ENCODE results near the gene NOC4L.

Gene NOC4L

GRCh38 chr12:132171293-132171967, 27.2 kb downstream of the NOC4L start:
- DNase-seq = no peak

- no peak for DNase-seq
These were observed 27.8 kb downstream of the NOC4L start for GRCh38 chr12:132171968-132172521.

GRCh38 chr12:132172619-132173018, 28.4 kb downstream of the NOC4L start:
- DNase-seq = no peak

- peak; percentile 5 for DNase-seq
These were observed 29.1 kb downstream of the NOC4L start for GRCh38 chr12:132173135-132174014.

- no peak for DNase-seq
These were observed 30.0 kb downstream of the NOC4L start for GRCh38 chr12:132174015-132174838.

- no peak for DNase-seq
These were observed 30.7 kb downstream of the NOC4L start for GRCh38 chr12:132174839-132175490.

DNA sequence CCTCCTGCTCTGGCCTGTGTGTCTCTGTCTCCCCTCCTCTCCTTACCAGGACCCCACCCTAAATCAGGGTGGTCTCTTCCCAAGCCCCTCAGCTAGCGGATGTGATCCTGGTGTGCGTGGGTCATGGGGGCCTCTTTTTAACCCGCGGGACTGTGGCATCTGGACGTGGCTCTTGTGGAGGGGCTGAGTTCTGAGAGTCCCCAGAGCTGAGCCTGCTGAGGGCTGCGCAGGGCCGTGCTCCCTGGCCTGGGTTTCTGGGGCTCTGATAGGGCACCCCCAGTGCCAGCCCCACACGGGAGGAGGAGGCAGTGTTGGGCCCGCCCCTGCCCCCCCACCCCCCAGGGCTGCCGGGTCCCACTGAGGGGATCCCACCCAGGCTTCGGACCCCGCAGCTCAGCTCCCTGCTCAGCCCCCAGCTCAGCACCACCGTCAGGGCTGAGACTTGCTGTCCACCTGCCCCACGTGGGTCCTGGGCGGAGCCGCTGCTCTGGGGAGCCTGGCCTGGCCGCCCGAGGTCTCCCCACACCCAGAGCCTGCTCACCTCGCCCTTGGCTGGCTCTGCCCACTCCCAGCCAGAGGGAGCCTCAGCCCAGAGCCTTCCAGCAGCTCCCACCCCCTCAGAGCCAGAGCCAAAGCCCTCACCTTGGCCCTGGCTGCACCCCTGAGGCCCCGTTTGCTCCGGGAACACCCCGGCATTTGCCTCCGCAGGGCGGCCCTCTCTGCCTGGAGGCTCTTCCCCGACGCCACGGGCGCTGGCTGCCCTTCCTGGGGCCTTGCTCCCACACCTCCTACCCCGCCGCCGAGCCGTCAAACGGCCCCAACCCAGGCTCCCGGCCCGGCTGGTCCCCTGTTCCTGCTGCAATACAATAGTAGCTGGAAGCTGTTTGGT, 31.5 kb downstream of the NOC4L start:
- no peak for DNase-seq

- DNase-seq = no peak
These were observed 32.2 kb downstream of the NOC4L start for GRCh38 chr12:132176385-132176919.

GRCh38 chr12:132176920-132177551, 32.8 kb downstream of the NOC4L start:
- DNase-seq = no peak

DNA sequence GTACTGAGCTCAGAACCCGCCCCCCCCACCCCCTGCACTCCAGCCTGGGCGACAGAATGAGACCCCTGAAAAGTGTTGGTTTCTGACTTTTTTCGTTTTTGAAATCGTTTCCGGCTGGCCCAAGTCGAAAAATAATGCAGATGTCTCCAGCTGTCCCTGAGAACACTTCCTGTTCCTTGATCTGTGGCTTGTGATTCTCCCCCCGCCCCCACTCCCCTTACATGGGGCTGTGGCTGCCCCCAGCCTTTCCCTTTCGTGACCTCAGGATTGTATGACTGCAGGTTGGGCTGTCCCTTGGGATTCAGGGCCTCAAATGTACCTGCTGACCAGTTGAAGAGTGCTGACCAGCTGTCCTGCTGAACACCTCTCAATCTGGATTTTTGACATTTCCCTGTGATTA, 34.1 kb downstream of the NOC4L start:
- peak; percentile 23 for DNase-seq

DNA sequence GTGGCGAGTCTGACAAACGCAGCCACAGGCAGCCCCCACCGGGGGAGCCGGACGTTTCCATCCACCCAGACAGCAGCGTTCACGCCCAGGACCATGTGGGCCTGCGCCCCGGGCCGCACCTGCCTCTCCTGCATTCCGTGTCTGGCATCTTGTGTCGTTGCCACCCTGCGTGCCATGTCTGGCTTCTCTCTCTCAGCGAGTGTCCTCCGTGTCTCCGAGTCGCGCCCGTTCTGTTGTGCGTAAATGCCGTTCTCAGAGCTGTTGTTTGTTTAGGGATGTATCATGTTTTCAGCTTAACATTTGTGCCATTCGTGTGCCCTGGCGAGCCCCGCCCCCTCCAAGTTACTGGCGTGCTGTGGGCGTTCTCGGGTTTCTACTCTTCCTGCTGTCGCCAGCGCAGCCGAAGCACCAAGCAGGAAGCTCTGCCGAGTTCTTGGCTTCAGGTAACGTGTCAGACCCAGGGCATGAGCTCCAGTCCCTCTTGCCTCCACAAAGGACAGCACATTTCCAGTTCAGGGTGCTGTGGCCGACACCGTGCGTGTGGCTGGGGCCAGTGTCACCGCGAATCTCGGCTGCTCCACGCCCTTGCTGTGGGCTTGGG, 34.6 kb downstream of the NOC4L start:
- no peak for DNase-seq

DNA sequence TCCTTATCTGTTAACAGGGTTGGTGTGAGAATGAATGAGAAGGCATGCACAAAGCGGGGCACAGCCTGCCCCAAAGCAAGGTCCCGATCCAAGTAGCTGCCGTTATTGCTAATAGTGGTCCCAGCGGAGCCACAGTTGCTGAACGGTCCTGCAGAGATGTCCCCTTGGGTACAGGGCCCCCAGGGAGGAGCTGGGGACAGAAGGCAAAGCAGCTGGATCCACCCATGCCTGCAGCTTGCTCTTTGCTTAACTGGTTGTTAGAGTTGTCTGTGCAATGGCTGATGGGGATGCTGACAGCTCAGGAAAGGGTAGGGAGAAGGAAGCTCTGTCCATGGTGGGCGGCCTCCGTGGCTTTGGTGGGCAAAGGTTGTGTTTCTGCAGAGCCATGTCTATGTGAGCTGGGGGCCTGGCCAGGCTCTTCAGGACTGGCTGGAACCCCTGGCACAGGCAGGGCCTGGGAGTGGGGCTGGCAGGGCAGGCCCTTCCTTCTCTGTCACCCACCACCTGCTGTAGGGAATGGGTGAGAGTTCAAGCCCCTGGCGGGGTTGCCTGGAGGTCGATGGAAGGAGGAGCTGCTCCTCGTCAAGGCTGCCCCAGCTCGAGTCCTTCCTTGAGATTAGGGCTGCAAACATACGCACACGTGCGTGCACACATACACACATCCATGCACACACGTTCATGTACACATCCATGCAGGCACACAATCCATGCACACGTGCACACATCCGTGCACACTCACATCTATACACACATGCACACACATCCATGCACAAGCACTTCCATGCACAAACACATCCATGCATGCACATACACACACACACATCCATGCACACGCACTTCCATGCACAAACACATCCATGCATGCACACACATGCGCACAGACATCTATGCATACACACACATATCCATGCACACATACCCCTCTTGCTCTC, 35.4 kb downstream of the NOC4L start:
- no peak for DNase-seq

DNA sequence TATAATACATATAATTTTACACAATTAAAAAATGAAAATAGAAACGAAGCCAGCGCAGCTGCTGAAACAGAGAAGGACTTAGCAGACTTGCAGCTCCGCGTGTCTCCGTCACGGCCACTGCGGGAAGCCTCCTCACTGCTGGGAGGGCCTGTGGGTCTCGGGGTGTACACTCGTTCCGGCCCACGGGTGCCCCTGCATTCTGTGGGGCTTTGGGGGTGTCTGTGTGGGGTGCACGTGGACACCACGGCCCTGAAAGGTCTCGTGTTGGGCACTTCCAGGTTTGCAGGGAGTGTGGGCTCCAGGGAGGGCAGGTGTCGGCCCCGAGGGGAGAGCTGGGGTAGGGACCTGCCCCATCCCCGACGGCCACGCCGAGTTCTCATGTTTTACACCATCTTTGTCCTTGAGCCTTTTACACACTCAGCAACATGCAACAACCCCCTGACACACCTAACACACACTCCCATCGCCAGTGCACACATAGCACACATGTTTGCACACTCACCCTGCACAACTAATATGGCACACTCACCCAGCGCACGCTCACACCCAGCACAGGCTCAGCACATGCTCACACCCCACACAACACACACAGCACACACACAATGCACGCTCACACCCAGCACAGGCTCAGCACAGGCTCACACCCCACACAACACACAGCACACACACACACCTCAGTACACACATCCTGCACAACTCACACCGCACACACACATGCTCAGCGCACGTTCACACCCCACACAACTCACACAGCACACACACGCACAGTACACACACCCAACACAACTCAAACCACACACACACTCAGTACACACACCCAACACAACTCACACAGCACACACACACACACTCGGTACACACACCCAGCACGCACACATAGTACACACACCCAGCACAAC, 36.6 kb downstream of the NOC4L start:
- no peak for DNase-seq

GRCh38 chr12:132181570-132182200, 37.4 kb downstream of the NOC4L start:
- no peak for DNase-seq

GRCh38 chr12:132182206-132182710, 38.0 kb downstream of the NOC4L start:
- no peak for DNase-seq

- DNase-seq = no peak
These were observed 38.6 kb downstream of the NOC4L start for GRCh38 chr12:132182711-132183365.

GRCh38 chr12:132185705-132186104, 41.4 kb downstream of the NOC4L start:
- DNase-seq = no peak

Data from GF-D8 (cell line).